Astrocyte (in vitro differentiated cells and primary cell): ENCODE results near the gene DNAH14. TPM values are rescaled to one million over a fixed set of nuclear protein-coding genes. Genes with fewer than 3 reads are reported as not detected.

ENCODE experiments used
- DNase-seq: peaks from one replicate; pipeline ENCODE4 v3.0.0-alpha.2; 2010; ENCODE audit warnings: low read depth
- FAIRE-seq: peaks from 2 replicates; lab custom pipeline; 2011; peaks lifted over from hg19 to GRCh38; lab: Jason Lieb, UNC
- H2AFZ ChIP-seq: 2 replicates; pipeline ENCODE4 v1.6.0; 2012; ENCODE audit warnings: low read depth, low read length, inconsistent platforms
- H3K27ac ChIP-seq: 2 replicates; pipeline ENCODE4 v1.5.1; 2011; ENCODE audit warnings: low read depth, low read length, inconsistent platforms
- H3K27me3 ChIP-seq: 2 replicates; pipeline ENCODE4 v1.6.0; 2011; ENCODE audit warnings: low read length, inconsistent platforms; ENCODE audit not compliant: insufficient read depth
- H3K36me3 ChIP-seq: 2 replicates; pipeline ENCODE4 v1.5.1; 2011; ENCODE audit warnings: low read length, inconsistent platforms; ENCODE audit not compliant: insufficient read depth
- H3K4me1 ChIP-seq: 2 replicates; pipeline ENCODE4 v1.5.1; 2011; ENCODE audit warnings: low read length, inconsistent platforms; ENCODE audit not compliant: insufficient read depth
- H3K4me2 ChIP-seq: 2 replicates; pipeline ENCODE4 v1.6.0; 2012; ENCODE audit warnings: low read length, inconsistent platforms
- H3K4me3 ChIP-seq: 2 replicates; pipeline ENCODE4 v1.5.1; 2011; ENCODE audit warnings: low read depth, mild to moderate bottlenecking, low read length, inconsistent platforms; ENCODE audit not compliant: insufficient read depth
- H3K79me2 ChIP-seq: 2 replicates; pipeline ENCODE4 v1.6.0; 2012; ENCODE audit warnings: mild to moderate bottlenecking, low read length, inconsistent platforms; ENCODE audit not compliant: insufficient read depth
- H3K9ac ChIP-seq: 2 replicates; pipeline ENCODE4 v1.6.0; 2012; ENCODE audit warnings: mild to moderate bottlenecking, low read length, inconsistent platforms
- H3K9me3 ChIP-seq: 2 replicates; pipeline ENCODE4 v1.5.1; 2012; ENCODE audit warnings: low read depth, mild to moderate bottlenecking, low read length, inconsistent platforms; ENCODE audit not compliant: insufficient read depth
- H4K20me1 ChIP-seq: 2 replicates; pipeline ENCODE4 v1.6.0; 2012; ENCODE audit warnings: low read length, inconsistent platforms; ENCODE audit not compliant: insufficient read depth
- H3K27ac Mint-ChIP-seq: one replicate; pipeline ENCODE4 v1.8.0; 2021; ENCODE audit warnings: mild to moderate bottlenecking, mixed read lengths; ENCODE audit not compliant: unreplicated experiment
- H3K27me3 Mint-ChIP-seq: one replicate; pipeline ENCODE4 v1.8.0; 2021; ENCODE audit warnings: low read depth, mixed read lengths; ENCODE audit not compliant: unreplicated experiment
- H3K36me3 Mint-ChIP-seq: one replicate; pipeline ENCODE4 v1.8.0; 2021; ENCODE audit warnings: low read depth, mixed read lengths; ENCODE audit not compliant: unreplicated experiment
- H3K4me1 Mint-ChIP-seq: one replicate; pipeline ENCODE4 v1.8.0; 2021; ENCODE audit warnings: low read depth, mixed read lengths; ENCODE audit not compliant: unreplicated experiment
- H3K4me3 Mint-ChIP-seq: one replicate; pipeline ENCODE4 v1.8.0; 2021; ENCODE audit warnings: mild to moderate bottlenecking, moderate library complexity, mixed read lengths; ENCODE audit not compliant: unreplicated experiment
- H3K9me3 Mint-ChIP-seq: one replicate; pipeline ENCODE4 v1.8.0; 2021; ENCODE audit warnings: mild to moderate bottlenecking, mixed read lengths; ENCODE audit not compliant: unreplicated experiment
- CTCF ChIP-seq: IDR thresholded peaks from 2 replicates; pipeline ENCODE4 v1.5.1; 2011; ENCODE audit warnings: low read depth, mild to moderate bottlenecking, inconsistent platforms, low read length, moderate library complexity; ENCODE audit not compliant: insufficient read depth
- EZH2 ChIP-seq: IDR thresholded peaks from 2 replicates; pipeline ENCODE4 v1.6.1; 2012; ENCODE audit warnings: mild to moderate bottlenecking, low read length, inconsistent platforms; ENCODE audit not compliant: insufficient read depth
- total RNA-seq: library from RNA; stranded (reverse); gene quantifications from 2 replicates; pipeline ENCODE4 v1.2.1, GENCODE V29; 2021

DNAH14 gene
- total RNA-seq, 1 donor from 2014 or later = 21.2 TPM

GRCh38 chr1:224906340-224906739 lies 23.1 kb upstream of the DNAH14 start:
- Histone ChIP-seq H3K27me3 (peaks cover 7% of the 10 kb centered on the region), H3K79me2 (no peaks in the 10 kb centered on the region), H3K4me2 (no peak overlapping the region), H3K4me3 (no peak overlapping the region), H3K9me3 (peaks cover 9% of the 10 kb centered on the region), H4K20me1 (no peaks in the 10 kb centered on the region), H3K9ac (no peak overlapping the region), H3K36me3 (no peaks in the 10 kb centered on the region), H2AFZ (no peak overlapping the region), H3K4me1 (no peaks in the 10 kb centered on the region), H3K27ac (no peak overlapping the region)
- peaks cover 7% of the 10 kb centered on the region for H3K36me3 Mint-ChIP-seq
- H3K4me1 Mint-ChIP-seq = no peaks in the 10 kb centered on the region
- H3K9me3 Mint-ChIP-seq = peaks cover 19% of the 10 kb centered on the region
- no peak overlapping the region for H3K4me3 Mint-ChIP-seq
- peaks cover 4% of the 10 kb centered on the region for H3K27me3 Mint-ChIP-seq
- TF ChIP-seq EZH2 (no peak), CTCF (no peak)
- no peak overlapping the region for H3K27ac Mint-ChIP-seq
- FAIRE-seq (no peak), DNase-seq (no peak)

GRCh38 chr1:224911217-224911616 lies 18.3 kb upstream of the DNAH14 start:
- H3K9me3 Mint-ChIP-seq = peaks cover 25% of the 10 kb centered on the region
- no peak overlapping the region for H3K4me3 Mint-ChIP-seq
- H3K9ac ChIP-seq = no peak overlapping the region
- H3K4me1 Mint-ChIP-seq = no peaks in the 10 kb centered on the region
- H3K27me3 Mint-ChIP-seq = no peaks in the 10 kb centered on the region
- H3K36me3 ChIP-seq = no peaks in the 10 kb centered on the region
- no peak overlapping the region for H3K27ac ChIP-seq
- TF ChIP-seq CTCF (no peak), EZH2 (no peak)
- H3K27ac Mint-ChIP-seq = no peak overlapping the region
- no peak for FAIRE-seq
- no peaks in the 10 kb centered on the region for H3K79me2 ChIP-seq
- no peaks in the 10 kb centered on the region for H4K20me1 ChIP-seq
- peaks cover 9% of the 10 kb centered on the region for H3K9me3 ChIP-seq
- peaks cover 7% of the 10 kb centered on the region for H3K27me3 ChIP-seq
- H3K36me3 Mint-ChIP-seq = peaks cover 7% of the 10 kb centered on the region
- no peaks in the 10 kb centered on the region for H3K4me1 ChIP-seq
- H3K4me2 ChIP-seq = no peak overlapping the region
- no peak overlapping the region for H3K4me3 ChIP-seq
- H2AFZ ChIP-seq = no peak overlapping the region
- DNase-seq = no peak

GRCh38 chr1:224914292-224914900 lies 15.1 kb upstream of the DNAH14 start:
- TF ChIP-seq EZH2 (no peak), CTCF (no peak)
- peaks cover 6% of the 10 kb centered on the region for H3K27me3 Mint-ChIP-seq
- no peaks in the 10 kb centered on the region for H3K4me1 ChIP-seq
- H3K27ac ChIP-seq = no peak overlapping the region
- peaks cover 6% of the 10 kb centered on the region for H3K36me3 Mint-ChIP-seq
- DNase-seq (no peak), FAIRE-seq (no peak)
- H3K4me1 Mint-ChIP-seq = no peaks in the 10 kb centered on the region
- no peaks in the 10 kb centered on the region for H3K79me2 ChIP-seq
- no peak overlapping the region for H2AFZ ChIP-seq
- H3K27ac Mint-ChIP-seq = no peak overlapping the region
- H4K20me1 ChIP-seq = no peaks in the 10 kb centered on the region
- H3K36me3 ChIP-seq = no peaks in the 10 kb centered on the region
- no peaks in the 10 kb centered on the region for H3K27me3 ChIP-seq
- H3K4me2 ChIP-seq = no peak overlapping the region
- H3K4me3 Mint-ChIP-seq = no peak overlapping the region
- peaks cover 22% of the 10 kb centered on the region for H3K9me3 Mint-ChIP-seq
- H3K4me3 ChIP-seq = no peak overlapping the region
- H3K9ac ChIP-seq = no peak overlapping the region
- peaks cover 9% of the 10 kb centered on the region for H3K9me3 ChIP-seq
